DOHH2 (cell line): ENCODE results near the gene RSBN1L.

Source experiments
- CTCF ChIP-seq: fragments of 200-600 bp; sonication (generic); IDR thresholded peaks from one replicate; pipeline ENCODE4 v1.5.1; 2014; ENCODE audit warnings: antibody characterized with exemption, mild to moderate bottlenecking, low read depth, low read length; ENCODE audit not compliant: poor library complexity, severe bottlenecking
- EZH2phosphoT487 ChIP-seq: fragments of 200-600 bp; sonication (generic); IDR thresholded peaks from 2 replicates; pipeline ENCODE4 v1.6.1; 2017; ENCODE audit warnings: borderline replicate concordance, mild to moderate bottlenecking, antibody characterized with exemption, low read length, moderate library complexity, mixed read lengths

- TF ChIP-seq CTCF (no peak), EZH2phosphoT487 (no peak)
Measured at GRCh38 chr7:77698042-77698625, 1.9 kb downstream of the RSBN1L start.
